Stimulated activated CD4-positive, alpha-beta T cell treated with anti-CD3 and anti-CD28 coated beads, Interleukin-12 subunit alpha, Interleukin-12 subunit beta, amount 100 ng/mL, for 4 hours (primary cell): ENCODE data around the gene PRR12.
"Not testable (repeated sequence)": the region's sequence is repeated elsewhere in the genome, so short reads cannot be mapped to it uniquely, and the experiment has no call there.

ENCODE experiments used
- DNase-seq: peaks from one replicate; pipeline ENCODE4 v3.0.0-alpha.2; 2020

Gene PRR12

GRCh38 chr19:49592486-49593232, 1.7 kb downstream of the PRR12 start:
- DNase-seq, result no peak

DNA sequence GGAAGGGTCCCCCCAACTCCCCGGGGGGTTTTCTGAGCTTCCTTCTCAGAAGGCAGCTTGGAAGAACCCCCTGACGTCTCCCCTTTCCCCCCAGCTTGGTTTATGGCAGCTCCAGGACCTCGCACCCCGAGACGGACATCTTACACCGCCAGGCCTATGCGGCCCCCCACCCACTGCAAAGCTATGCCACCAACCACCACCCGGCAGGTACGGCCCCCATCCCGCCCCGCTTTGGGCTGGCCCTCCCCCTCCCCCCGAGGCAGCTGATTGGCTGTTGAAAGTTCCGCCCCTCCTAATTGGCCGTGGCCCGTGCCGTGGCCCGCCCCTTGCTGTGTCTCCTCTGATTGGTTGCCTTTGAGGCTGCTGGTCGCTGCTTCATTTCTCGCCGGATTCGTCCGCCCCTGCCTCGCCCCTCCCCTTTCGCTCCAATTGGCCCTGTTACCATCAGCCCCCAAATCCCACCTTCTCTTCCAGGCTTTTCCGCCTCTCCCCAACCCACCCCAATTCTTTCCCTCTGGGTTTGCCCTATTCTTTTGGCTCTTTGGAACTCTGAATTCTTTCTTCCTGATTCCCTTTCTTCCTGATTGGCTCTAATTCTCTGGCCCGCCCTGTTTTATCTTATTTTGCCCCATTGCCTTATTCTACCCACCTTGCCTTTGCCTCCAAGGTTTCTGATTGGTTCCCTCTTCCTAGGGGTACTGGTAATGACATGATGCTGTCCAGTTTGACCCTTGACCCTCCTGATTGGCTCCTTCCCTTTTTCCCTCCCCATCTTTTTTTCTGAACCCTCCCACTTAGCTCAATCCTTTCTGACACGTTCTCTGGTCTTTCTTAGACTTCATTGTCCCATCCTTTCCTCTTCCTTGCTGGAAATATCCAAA, 2.5 kb downstream of the PRR12 start:
- DNase-seq, result peak; percentile 93

DNA sequence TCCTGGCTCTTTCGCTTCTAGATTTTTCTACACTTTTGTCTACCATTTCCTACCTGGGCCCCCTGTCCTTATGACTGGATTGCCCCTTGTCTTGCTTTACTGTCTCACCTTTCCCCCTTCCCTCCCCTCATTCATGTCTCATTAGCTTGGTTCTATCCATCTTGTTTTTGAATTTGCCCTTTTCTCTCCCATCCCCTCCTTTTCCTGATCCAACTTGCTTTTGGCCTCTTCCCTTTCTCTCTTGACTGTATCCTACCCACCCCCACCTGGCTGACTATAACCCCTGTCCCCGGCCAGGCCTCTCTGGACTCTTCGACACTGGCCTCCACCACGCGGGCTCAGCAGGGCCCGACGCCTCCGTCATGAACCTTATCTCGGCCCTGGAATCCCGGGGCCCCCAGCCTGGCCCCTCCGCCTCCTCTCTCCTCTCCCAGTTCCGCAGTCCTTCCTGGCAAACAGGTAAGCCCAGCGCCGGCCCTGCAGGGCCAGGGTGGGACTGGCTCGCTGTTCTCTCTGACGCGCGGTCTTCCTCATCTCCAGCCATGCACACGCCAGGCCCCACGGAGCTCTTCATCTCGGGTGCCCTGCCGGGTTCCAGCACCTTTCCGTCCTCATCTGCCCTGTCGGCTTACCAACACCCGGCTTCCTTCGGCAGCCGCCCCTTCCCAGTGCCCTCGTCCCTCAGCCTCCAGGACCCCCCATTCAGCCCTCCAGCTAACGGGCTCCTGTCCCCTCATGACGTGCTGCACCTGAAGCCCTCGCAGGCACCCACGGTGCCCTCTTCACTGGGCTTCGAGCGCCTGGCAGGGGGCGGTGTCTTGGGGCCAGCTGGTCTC, 3.4 kb downstream of the PRR12 start:
- DNase-seq, result no peak

- no peak for DNase-seq
Observed at GRCh38 chr19:49594993-49595818, 4.2 kb downstream of the PRR12 start.

GRCh38 chr19:49595819-49596404, 4.9 kb downstream of the PRR12 start:
- no peak for DNase-seq

DNA sequence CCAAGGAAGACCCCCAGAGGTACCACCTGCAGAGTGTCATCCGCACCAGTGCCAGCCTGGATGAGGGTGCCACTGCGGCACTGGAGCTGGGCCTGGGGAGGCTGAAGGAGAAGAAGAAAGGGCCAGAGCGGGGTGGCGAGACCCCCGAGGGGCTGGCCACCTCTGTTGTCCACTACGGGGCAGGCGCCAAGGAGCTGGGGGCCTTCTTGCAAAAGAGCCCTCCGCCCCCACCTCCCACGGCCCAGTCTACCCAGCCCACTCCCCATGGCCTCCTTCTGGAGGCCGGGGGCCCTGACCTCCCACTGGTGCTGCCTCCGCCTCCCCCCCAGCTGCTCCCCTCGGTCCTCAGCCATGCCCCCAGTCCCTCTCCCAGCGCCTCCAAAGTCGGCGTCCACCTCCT, 5.4 kb downstream of the PRR12 start:
- DNase-seq, result no peak

- DNase-seq, result no peak
Observed at GRCh38 chr19:49596954-49597702, 6.1 kb downstream of the PRR12 start.

DNA sequence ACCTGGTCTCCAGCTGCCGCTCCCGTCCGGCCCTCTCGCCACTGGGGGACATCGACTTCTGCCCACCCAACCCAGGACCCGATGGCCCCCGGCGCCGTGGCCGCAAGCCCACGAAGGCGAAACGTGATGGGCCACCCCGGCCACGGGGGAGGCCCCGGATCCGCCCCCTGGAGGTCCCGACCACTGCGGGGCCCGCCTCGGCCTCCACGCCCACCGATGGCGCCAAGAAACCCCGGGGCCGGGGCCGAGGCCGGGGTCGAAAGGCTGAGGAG, 6.7 kb downstream of the PRR12 start:
- no peak for DNase-seq

DNA sequence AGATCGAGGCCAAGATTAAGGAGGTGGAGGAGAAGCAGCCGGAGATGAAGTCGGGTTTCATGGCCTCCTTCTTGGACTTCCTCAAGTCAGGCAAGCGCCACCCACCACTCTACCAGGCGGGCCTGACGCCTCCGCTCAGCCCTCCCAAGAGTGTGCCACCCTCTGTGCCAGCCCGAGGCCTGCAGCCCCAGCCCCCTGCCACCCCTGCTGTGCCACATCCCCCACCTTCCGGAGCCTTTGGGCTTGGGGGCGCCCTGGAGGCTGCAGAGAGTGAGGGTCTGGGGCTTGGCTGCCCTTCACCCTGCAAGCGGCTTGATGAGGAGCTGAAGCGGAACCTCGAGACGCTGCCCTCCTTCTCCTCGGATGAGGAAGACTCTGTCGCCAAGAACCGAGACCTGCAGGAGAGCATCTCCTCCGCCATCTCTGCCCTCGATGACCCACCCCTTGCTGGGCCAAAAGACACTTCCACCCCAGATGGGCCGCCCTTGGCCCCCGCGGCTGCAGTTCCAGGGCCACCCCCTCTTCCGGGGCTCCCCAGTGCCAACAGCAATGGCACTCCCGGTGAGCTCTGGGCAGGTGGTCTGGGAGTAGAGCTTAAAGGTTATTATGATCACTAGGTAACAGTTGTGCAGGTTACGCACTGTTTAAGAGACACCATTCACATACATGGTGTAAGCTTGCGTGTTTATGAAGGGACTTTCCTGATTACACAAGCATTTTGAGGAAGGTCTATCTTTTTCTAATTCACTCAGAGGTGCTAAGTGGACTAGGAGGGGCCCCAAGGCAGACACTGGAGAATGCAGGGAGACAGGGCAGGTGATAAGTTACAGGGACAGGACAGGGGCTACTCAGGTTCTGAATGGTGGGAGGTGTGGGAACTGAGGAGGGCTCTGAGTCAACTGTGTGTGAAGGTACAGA, 8.7 kb downstream of the PRR12 start:
- no peak for DNase-seq

DNA sequence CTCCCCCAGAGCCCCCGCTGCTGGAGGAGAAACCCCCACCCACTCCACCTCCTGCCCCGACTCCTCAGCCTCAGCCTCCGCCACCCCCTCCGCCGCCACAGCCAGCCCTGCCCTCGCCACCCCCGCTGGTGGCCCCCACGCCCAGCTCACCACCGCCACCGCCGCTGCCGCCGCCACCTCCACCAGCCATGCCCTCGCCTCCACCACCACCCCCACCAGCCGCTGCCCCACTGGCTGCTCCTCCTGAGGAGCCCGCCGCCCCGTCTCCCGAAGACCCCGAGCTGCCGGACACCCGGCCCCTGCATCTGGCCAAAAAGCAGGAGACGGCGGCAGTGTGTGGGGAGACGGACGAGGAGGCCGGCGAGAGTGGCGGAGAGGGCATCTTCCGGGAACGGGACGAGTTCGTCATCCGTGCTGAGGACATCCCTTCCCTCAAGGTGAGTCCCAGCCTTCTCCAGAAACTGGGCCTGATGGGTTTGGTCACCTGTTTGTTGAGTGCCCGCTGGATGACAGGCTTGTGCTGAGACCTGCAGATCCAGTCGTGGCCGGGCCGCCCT, 10.6 kb downstream of the PRR12 start:
- no peak for DNase-seq

DNA sequence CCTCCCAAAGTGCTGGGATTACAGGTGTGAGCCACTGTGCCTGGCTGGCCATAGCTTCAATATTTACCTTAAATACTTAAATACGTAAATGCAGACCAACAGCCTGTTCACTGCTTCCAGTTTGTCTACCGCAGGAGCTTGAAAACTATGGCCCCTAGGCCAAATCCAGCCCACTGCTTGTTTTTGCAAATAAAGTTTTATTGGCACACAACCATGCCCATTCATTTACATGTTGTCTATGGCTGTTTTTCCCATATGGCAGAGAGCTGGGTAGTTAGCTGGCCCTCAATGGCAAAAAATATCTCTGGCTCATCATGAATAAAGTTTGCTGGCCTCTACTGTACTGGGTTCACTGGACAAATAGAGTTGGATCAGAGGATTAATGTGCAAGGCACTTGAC, 11.8 kb downstream of the PRR12 start:
- no peak for DNase-seq

DNA sequence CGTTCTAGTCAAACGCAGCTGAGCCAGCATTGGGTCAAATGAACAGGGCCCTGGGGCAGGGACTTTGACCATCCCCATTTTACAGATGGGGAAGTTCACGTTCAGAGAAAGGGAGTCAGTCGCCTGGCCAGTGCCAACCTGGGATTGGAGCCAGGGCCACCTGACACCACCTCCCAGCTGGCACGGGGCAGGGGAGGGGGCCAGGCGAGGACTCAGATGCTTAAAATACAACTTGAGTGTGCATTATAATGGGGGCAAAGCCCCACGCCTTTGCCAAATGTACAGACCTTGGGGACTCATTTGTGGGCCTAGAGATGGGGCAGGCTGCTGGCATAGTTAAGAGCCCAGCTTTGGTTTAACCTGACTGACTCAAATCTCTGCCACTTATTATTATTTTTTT, 14.6 kb downstream of the PRR12 start:
- no peak for DNase-seq

GRCh38 chr19:49609499-49610092, 18.6 kb downstream of the PRR12 start:
- DNase-seq, result no peak

GRCh38 chr19:49613374-49613773, 22.4 kb downstream of the PRR12 start:
- no peak for DNase-seq

DNA sequence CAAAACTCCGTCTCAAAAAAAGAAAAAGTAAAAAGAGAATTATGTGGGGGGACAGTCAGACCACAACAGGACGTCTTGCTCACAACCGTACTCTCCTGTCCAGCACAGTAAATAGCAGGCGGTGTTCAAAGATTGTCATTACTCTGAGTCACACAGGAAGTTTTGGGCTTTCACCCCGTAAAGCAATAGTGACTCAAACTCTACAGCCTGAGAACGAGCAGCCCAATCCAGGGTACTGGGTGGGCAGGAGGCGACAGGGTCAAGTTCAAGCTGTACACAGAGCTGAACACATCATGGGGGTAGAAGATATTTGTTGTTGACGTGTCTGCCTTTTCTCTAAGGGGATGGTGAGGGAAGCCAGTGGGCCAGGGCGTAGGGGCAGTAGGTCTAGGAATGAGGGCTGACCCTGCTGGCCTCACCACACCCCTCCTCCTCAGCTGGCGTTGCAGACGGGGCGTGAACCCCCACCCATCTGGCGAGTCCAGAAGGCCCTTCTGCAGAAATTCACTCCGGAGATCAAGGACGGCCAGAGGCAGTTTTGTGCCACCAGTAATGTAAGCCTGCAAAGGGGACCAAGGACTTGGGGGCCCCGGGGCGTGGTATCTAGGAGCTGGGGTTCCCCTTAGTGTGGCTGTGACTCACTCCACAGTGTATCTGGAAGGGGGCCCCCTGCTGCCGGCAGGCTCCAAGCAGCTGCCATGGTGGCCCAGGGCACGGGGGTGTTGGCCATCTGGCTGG, 23.3 kb downstream of the PRR12 start:
- no peak for DNase-seq

DNA sequence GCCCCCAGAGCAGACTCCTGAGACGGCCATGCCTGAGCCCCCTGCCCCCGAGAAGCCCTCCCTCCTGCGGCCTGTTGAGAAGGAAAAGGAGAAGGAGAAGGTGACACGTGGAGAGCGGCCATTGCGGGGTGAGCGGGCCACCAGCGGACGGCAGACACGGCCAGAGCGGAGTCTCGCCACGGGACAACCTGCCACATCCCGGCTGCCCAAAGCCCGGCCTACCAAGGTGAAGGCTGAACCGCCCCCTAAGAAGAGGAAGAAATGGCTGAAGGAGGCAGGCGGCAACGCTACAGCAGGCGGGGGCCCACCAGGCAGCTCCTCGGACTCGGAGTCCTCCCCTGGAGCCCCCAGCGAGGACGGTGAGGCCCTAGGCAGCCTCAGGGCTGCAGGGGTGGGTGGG, 24.9 kb downstream of the PRR12 start:
- DNase-seq, result no peak

DNA sequence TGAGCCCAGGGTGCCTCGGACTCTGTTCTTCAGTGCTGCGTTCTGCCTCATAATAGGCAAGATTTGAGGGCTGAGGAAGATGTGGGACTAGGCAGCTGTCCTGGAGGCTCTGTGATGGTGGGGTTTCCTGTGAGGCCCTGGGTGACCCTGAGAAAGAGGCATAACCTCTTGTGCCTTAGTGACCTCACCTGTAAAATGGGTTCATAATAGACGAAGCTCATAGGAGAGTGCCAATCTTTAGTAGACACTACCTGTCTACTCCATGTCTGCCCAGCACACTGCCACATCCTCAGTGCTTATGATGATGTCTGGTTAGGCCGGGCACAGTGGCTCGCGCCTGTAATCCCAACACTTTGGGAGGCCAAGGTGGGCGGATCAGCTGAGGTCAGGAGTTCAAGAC, 25.6 kb downstream of the PRR12 start:
- no peak for DNase-seq

GRCh38 chr19:49616945-49617344, 26.0 kb downstream of the PRR12 start:
- no peak for DNase-seq

GRCh38 chr19:49617860-49618259, 26.9 kb downstream of the PRR12 start:
- DNase-seq, result not testable (repeated sequence)
